Glutamatergic neuron (in vitro differentiated cells): ENCODE results near the gene STX19. TPM values are rescaled to one million over a fixed set of nuclear protein-coding genes. Genes with fewer than 3 reads are reported as not detected.

ENCODE experiments used
- DNase-seq: peaks from one replicate; pipeline ENCODE4 v3.0.0; 2022
- H3K27ac Mint-ChIP-seq: one replicate; pipeline ENCODE4 v1.8.0; 2020; ENCODE audit warnings: mild to moderate bottlenecking, mixed read lengths, inconsistent platforms; ENCODE audit not compliant: unreplicated experiment
- H3K27me3 Mint-ChIP-seq: one replicate; pipeline ENCODE4 v1.8.0; 2020; ENCODE audit warnings: mild to moderate bottlenecking, moderate library complexity, mixed read lengths, inconsistent platforms; ENCODE audit not compliant: unreplicated experiment
- H3K36me3 Mint-ChIP-seq: one replicate; pipeline ENCODE4 v1.8.0; 2020; ENCODE audit warnings: mild to moderate bottlenecking, mixed read lengths, inconsistent platforms; ENCODE audit not compliant: unreplicated experiment
- H3K4me1 Mint-ChIP-seq: one replicate; pipeline ENCODE4 v1.8.0; 2020; ENCODE audit warnings: mild to moderate bottlenecking, low read depth, mixed read lengths, inconsistent platforms; ENCODE audit not compliant: unreplicated experiment
- H3K4me3 Mint-ChIP-seq: one replicate; pipeline ENCODE4 v1.8.0; 2020; ENCODE audit warnings: mild to moderate bottlenecking, mixed read lengths, inconsistent platforms; ENCODE audit not compliant: unreplicated experiment
- H3K9me3 Mint-ChIP-seq: one replicate; pipeline ENCODE4 v1.8.0; 2020; ENCODE audit warnings: mild to moderate bottlenecking, moderate library complexity, mixed read lengths, inconsistent platforms; ENCODE audit not compliant: unreplicated experiment
- CTCF ChIP-seq: fragments of 200-600 bp; sonication (generic); IDR thresholded peaks from one replicate; pipeline ENCODE4 v1.5.0; 2021; ENCODE audit not compliant: partially characterized antibody, unreplicated experiment
- total RNA-seq: library from RNA; stranded (reverse); fragmentation: NEBNext Ultra II Directional; extraction: Animal tissue kit (Norgen Biotek cat#: 25700); gene quantifications from one replicate; pipeline ENCODE4 v1.2.1, GENCODE V29; 2021; ENCODE audit not compliant: unreplicated experiment

Gene STX19
- total RNA-seq, 1 donor from 2014 or later = not detected

- H3K4me1 Mint-ChIP-seq = peaks cover 7% of the 10 kb centered on the region
- peaks cover 2% of the 10 kb centered on the region for H3K27me3 Mint-ChIP-seq
- no peak for DNase-seq
- H3K9me3 Mint-ChIP-seq = peaks cover 2% of the 10 kb centered on the region
- H3K27ac Mint-ChIP-seq = no peak overlapping the region
- H3K4me3 Mint-ChIP-seq = no peak overlapping the region
- TF ChIP-seq CTCF = no peak
- no peaks in the 10 kb centered on the region for H3K36me3 Mint-ChIP-seq
Measured at GRCh38 chr3:93983408-93983807, 45.0 kb downstream of the STX19 start.

- DNase-seq = no peak
- Mint-ChIP-seq H3K4me1 (peaks cover 7% of the 10 kb centered on the region), H3K4me3 (peak overlapping the region; percentile 92), H3K27me3 (peaks cover 2% of the 10 kb centered on the region), H3K27ac (no peak overlapping the region), H3K36me3 (no peaks in the 10 kb centered on the region), H3K9me3 (peaks cover 2% of the 10 kb centered on the region)
- TF ChIP-seq CTCF = no peak
Measured at GRCh38 chr3:93981649-93982048, 46.7 kb downstream of the STX19 start.

GRCh38 chr3:93979850-93980676, 48.3 kb downstream of the STX19 start, which contains the start of gene ARL13B:
TSS of gene ARL13B (plus strand) at chr3:93980155. CDS start at chr3:93980424, 269 bp downstream.
- Mint-ChIP-seq H3K4me1 (peaks cover 7% of the 10 kb centered on the region), H3K36me3 (no peaks in the 10 kb centered on the region), H3K27ac (peak within 1 kb of the TSS; percentile 89), H3K27me3 (peaks cover 2% of the 10 kb centered on the region), H3K4me3 (peak within 1 kb of the TSS; percentile 92), H3K9me3 (peaks cover 2% of the 10 kb centered on the region)
- TF ChIP-seq CTCF = no peak
- peak; percentile 94 for DNase-seq

GRCh38 chr3:93973131-93974126, 55.0 kb downstream of the STX19 start, which contains the start of gene PROS1:
TSS of gene PROS1 (minus strand) at chr3:93973896. CDS start at chr3:93973749, 147 bp downstream.
- H3K36me3 Mint-ChIP-seq = no peaks in the 10 kb centered on the region
- no peak for TF ChIP-seq CTCF
- peak within 1 kb of the TSS; percentile 93 for H3K4me3 Mint-ChIP-seq
- H3K27me3 Mint-ChIP-seq = peaks cover 2% of the 10 kb centered on the region
- peak; percentile 75 for DNase-seq
- peak within 1 kb of the TSS; percentile 94 for H3K27ac Mint-ChIP-seq
- peaks cover 3% of the 10 kb centered on the region for H3K4me1 Mint-ChIP-seq
- H3K9me3 Mint-ChIP-seq = peaks cover 3% of the 10 kb centered on the region
